Sigmoid colon (tissue), 7 donors: ENCODE data around the gene SHISA2. TPM values are rescaled to one million over a fixed set of nuclear protein-coding genes. Genes with fewer than 3 reads are reported as not detected.

Source experiments
- DNase-seq: peaks from one replicate; pipeline ENCODE4 v3.0.0-alpha.2; 2019
- H3K27ac ChIP-seq, 4 donors: fragments of 200-600 bp; sonication (generic); one replicate each; pipeline ENCODE4 v1.5.1; 2016 to 2019; ENCODE audit warnings: mild to moderate bottlenecking in 1 of 4
- H3K27me3 ChIP-seq, 3 donors: fragments of 200-600 bp; sonication (generic); one replicate each; pipeline ENCODE4 v1.5.1; 2019; ENCODE audit warnings: mild to moderate bottlenecking in 1 of 3
- H3K36me3 ChIP-seq, 4 donors: fragments of 200-600 bp; sonication (generic); one replicate each; pipeline ENCODE4 v1.5.1; 2016 to 2019
- H3K4me1 ChIP-seq, 4 donors: fragments of 200-600 bp; sonication (generic); one replicate each; pipeline ENCODE4 v1.5.1; 2017 to 2019
- H3K4me3 ChIP-seq, 4 donors: fragments of 200-600 bp; sonication (generic); one replicate each; pipeline ENCODE4 v1.5.1; 2017 to 2019; ENCODE audit warnings: mild to moderate bottlenecking in 2 of 4, moderate library complexity in 1 of 4
- H3K9me3 ChIP-seq, 4 donors: fragments of 200-600 bp in 3 of 4; sonication (generic) in 3 of 4; one replicate each; pipeline versions ENCODE4 v1.5.1 to v1.6.1; 2013 to 2019
- EP300 ChIP-seq, 4 donors: sonication (generic); formaldehyde crosslinking; IDR thresholded peaks; one replicate each; pipeline ENCODE4 v1.6.1; 2017; ENCODE audit warnings: antibody characterized with exemption in 4 of 4
- POLR2A ChIP-seq, 2 donors: fragments of 450-650 bp; IDR thresholded peaks; one replicate each; pipeline ENCODE4 v1.6.1; 2016; ENCODE audit warnings: antibody characterized with exemption in 2 of 2, mild to moderate bottlenecking in 2 of 2, moderate library complexity in 2 of 2
- POLR2AphosphoS5 ChIP-seq, 4 donors: sonication (generic); formaldehyde crosslinking; IDR thresholded peaks; one replicate each; pipeline ENCODE4 v1.6.1; 2017; ENCODE audit warnings: antibody characterized with exemption in 4 of 4
- WGBS, 2 donors: extraction: QIAGEN DNeasy Blood & Tissue Kit; methylation state at CpG; one replicate each; pipeline ENCODE4 v1.1.7; 2013; 5-methylcytosine and 5-hydroxymethylcytosine counted together
- intact Hi-C: fragments of 100-400 bp; cut with DNase I; formaldehyde crosslinking; loops from one replicate; pipeline ENCODE4 v1.15.1; 2023
- polyA plus RNA-seq, 3 donors: library from polyadenylated mRNA; stranded (reverse); fragments of 200-250 nt; gene quantifications; one replicate each; pipeline ENCODE4 v1.2.3, GENCODE V29; 2013
- total RNA-seq, 4 donors: library from RNA; depleted of rRNA; stranded (reverse); fragments of >200 nt; gene quantifications; one replicate each; pipeline ENCODE4 v1.1.0, GENCODE V29; 2016
- TF ChIP-seq, protein P1 (sequence below), 4 experiments: fragments of 450-650 bp in 3 of 4; fragments of 200-600 bp in 1 of 4; IDR thresholded peaks; one replicate each; pipeline ENCODE4 v1.5.1; 2016 to 2019; ENCODE audit warnings: antibody characterized with exemption in 4 of 4, mild to moderate bottlenecking in 3 of 4, moderate library complexity in 2 of 4
- donor health status: healthy with polysubstance abuse.
- donor health status: Bipolar disorder and iron deficiency.
- donor health status: healthy.

SHISA2 gene
- total and polyA plus RNA-seq, 7 donors, result 0.14 to 0.36 (median 0.23) TPM; not detected in 3

DNA sequence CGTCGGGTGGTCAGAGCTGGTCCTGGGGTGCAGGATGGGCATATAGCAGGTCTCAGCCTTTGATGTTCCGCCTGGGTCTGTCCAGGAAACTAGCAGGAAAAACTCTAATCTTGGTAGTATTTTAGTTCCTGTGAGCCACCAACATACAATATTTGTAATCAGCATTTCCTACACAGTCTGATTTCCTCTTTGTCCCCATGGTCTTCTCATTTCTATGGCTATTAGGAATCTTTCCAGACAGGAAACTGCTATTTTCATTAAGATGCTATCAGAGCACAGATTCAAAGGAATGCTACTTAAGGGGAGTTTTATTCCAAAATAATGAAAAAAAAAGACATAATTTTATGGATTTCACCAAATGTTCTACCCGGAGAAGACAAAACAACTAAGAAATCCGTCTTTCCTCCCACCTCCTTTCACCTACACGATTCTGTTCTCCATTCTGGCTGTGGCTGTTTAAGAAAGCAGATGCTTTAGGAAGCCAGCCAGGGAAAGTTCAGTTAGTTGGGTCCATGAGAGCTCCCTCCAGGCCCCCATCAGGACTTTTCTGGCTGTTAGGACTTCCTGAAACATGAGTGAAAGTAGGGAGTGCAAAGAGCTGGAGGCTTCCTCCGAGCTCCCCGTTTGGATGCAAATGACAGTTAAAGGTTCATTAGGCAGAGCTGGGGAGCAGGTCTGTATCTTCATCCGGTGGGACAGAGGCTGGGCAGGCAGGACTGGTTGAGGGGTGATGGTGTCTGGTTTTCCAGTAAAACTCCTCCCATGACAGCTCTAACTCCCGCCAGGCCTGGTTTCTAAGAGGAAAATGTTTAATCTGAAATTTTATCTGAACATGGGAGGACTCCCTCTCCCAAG lies 36.3 kb downstream of the SHISA2 start:
- Histone ChIP-seq H3K27ac (no peak overlapping the region), H3K4me3 (no peak overlapping the region), H3K27me3 (peaks cover 0 to 14% (median 2%) of the 10 kb centered on the region in 3 donors), H3K36me3 (no peaks in the 10 kb centered on the region), H3K9me3 (no peaks in the 10 kb centered on the region), H3K4me1 (peaks cover 0 to 5% (median 0%) of the 10 kb centered on the region in 4 donors)
- WGBS, 2 donors, result 72 to 77% methylated on average over 10 of the region's 10 CpGs
- DNase-seq, result no peak
- TF ChIP-seq POLR2A (IDR thresholded peaks at IDR 0.05), result no peak
- TF ChIP-seq EP300 (IDR thresholded peaks at IDR 0.05), result no peak
- TF ChIP-seq, protein P1, sequence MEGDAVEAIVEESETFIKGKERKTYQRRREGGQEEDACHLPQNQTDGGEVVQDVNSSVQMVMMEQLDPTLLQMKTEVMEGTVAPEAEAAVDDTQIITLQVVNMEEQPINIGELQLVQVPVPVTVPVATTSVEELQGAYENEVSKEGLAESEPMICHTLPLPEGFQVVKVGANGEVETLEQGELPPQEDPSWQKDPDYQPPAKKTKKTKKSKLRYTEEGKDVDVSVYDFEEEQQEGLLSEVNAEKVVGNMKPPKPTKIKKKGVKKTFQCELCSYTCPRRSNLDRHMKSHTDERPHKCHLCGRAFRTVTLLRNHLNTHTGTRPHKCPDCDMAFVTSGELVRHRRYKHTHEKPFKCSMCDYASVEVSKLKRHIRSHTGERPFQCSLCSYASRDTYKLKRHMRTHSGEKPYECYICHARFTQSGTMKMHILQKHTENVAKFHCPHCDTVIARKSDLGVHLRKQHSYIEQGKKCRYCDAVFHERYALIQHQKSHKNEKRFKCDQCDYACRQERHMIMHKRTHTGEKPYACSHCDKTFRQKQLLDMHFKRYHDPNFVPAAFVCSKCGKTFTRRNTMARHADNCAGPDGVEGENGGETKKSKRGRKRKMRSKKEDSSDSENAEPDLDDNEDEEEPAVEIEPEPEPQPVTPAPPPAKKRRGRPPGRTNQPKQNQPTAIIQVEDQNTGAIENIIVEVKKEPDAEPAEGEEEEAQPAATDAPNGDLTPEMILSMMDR (IDR thresholded peaks at IDR 0.05), result no peak
- no peak for TF ChIP-seq POLR2AphosphoS5 (IDR thresholded peaks at IDR 0.05)
- intact Hi-C loops, result no loop called here

DNA sequence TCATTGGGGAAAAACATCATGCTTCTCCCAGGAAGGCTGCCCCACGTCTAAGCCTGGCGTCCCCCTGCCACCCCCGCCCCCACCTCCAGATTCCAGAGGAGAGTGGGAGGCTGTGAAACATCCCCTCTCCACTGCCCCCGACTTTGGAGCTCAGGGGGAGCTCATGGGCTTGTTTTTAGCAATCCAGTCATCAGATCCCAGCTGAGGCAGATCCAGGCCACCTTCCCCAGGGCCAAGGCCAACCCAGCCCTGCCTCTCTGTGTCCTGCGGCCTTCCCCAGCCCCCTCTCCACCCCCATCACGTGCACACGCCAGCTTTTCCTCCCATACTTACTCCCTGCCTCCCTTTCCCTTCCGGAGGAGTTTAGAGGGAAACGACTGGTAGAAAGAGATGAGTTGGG lies 38.8 kb downstream of the SHISA2 start:
- Histone ChIP-seq H3K27ac (no peak overlapping the region), H3K9me3 (no peaks in the 10 kb centered on the region), H3K4me1 (peaks cover 0 to 5% (median 0%) of the 10 kb centered on the region in 4 donors), H3K4me3 (no peak overlapping the region), H3K27me3 (peaks cover 0 to 14% (median 2%) of the 10 kb centered on the region in 3 donors), H3K36me3 (no peaks in the 10 kb centered on the region)
- intact Hi-C loops, result no loop called here
- TF ChIP-seq POLR2A (IDR thresholded peaks at IDR 0.05) (no peak), EP300 (IDR thresholded peaks at IDR 0.05) (no peak), POLR2AphosphoS5 (IDR thresholded peaks at IDR 0.05) (no peak)
- TF ChIP-seq, protein P1 (IDR thresholded peaks at IDR 0.05), result no peak
- no peak for DNase-seq
- 71 to 75% methylated on average over 9 of the region's 9 CpGs for WGBS, 2 donors

DNA sequence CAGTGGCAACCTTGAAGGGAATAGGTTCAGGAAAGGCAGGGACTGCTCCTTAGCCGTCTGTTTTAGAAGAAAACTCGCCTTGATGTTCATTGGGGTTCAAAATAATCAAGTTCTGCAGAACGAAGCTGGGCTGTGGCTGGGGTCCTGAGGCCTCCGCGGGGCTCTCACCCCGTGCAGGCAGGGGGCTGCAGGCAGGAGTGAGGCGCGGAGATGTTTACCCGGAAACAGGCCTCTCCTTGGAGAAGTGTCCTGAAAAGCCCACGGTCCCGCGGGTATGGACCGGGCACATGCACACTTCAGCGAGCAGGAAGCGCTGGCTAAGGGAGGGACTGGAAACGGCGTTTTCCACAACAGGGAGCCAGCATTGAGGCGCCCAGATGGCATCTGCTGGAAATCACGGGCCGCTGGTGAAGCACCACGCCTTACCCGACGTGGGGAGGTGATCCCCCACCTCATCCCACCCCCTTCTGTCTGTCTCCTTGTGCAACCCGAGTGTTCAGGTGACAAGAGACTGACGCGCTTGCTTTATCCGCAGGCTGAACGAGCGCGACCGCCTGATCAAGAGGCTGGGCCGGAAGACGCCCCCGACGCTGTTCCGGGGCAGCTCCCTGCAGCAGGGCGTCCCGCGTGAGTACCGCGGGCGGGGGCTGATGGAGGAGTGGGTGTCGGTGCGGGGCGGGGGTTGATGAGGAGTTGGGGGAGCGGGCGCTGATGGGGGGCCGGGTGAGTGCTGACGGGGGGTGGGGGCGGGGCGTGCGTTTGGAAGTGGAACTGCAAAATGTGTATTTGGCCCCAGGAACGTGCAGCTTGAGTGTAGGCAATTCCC lies 39.6 kb downstream of the SHISA2 start:
- Histone ChIP-seq H3K9me3 (no peaks in the 10 kb centered on the region), H3K27me3 (peaks cover 0 to 14% (median 2%) of the 10 kb centered on the region in 3 donors), H3K4me1 (peaks cover 0 to 5% (median 0%) of the 10 kb centered on the region in 4 donors), H3K36me3 (no peaks in the 10 kb centered on the region), H3K4me3 (peak overlapping the region in 3 of 4 donors; percentile 18 to 40 (median 38)), H3K27ac (no peak overlapping the region)
- intact Hi-C loops, result no loop called here
- TF ChIP-seq, protein P1 (IDR thresholded peaks at IDR 0.05), result no peak
- TF ChIP-seq EP300 (IDR thresholded peaks at IDR 0.05) (no peak), POLR2AphosphoS5 (IDR thresholded peaks at IDR 0.05) (no peak), POLR2A (IDR thresholded peaks at IDR 0.05) (no peak)
- DNase-seq, result no peak
- WGBS, 2 donors, result 22 to 43% methylated on average over 53 of the region's 53 CpGs

DNA sequence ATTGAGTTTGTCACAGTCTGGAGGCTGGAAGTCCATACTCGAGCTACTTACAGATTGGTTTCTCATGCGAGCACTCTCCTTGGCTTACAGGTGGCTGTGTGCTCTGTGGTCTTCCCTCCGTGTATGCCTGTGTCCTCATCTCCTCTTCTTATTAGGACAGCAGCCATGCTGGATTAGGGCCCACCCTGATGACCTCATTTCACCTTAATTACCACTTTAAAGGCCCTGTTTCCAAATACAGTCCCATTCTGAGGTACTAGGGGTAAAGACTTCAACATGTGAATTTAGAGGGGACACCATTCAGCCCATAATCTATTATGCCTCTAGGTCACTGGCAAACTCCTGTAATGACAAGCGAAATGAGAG lies 40.6 kb downstream of the SHISA2 start:
- 83 to 92% methylated on average over 4 of the region's 4 CpGs for WGBS, 2 donors
- peaks cover 0 to 5% (median 0%) of the 10 kb centered on the region in 4 donors for H3K4me1 ChIP-seq
- intact Hi-C loops, result no loop called here
- no peak overlapping the region for H3K27ac ChIP-seq
- no peak overlapping the region for H3K4me3 ChIP-seq
- no peaks in the 10 kb centered on the region for H3K9me3 ChIP-seq
- no peaks in the 10 kb centered on the region for H3K36me3 ChIP-seq
- H3K27me3 ChIP-seq, result peaks cover 0 to 14% (median 2%) of the 10 kb centered on the region in 3 donors
- no peak for DNase-seq
- TF ChIP-seq EP300 (IDR thresholded peaks at IDR 0.05), result no peak
- no peak for TF ChIP-seq POLR2A (IDR thresholded peaks at IDR 0.05)
- no peak for TF ChIP-seq POLR2AphosphoS5 (IDR thresholded peaks at IDR 0.05)
- TF ChIP-seq, protein P1 (IDR thresholded peaks at IDR 0.05), result no peak
